HCT116 (cell line): Measurements from ENCODE around the gene ARID3A. TPM values are rescaled to one million over a fixed set of nuclear protein-coding genes. Genes with fewer than 3 reads are reported as not detected.

Source experiments
- ATAC-seq: fragments of 200-7000 bp; cut with Tn5 transposase; 2 replicates; pipeline ENCODE4 v1.9.1; 2020; ENCODE audit warnings: mild to moderate bottlenecking, moderate library complexity
- BruUV-seq: library from RNA; stranded (reverse); fragments of 400-500 nt; replicated peaks from 2 replicates; lab custom pipeline; 2021; lab: Mats Ljungman, UMichigan
- CTCF ChIA-PET: fragments of 300-600 bp; sonication (Branson Sonifier 250); formaldehyde crosslinking; loops from one replicate; lab custom pipeline; 2021; ENCODE audit warnings: antibody characterized with exemption; lab: Charles Lee
- POLR2A ChIA-PET: fragments of 300-600, 350-600 bp; sonication (Branson Sonifier 250); formaldehyde crosslinking; loops from one replicate; lab custom pipeline; 2021; ENCODE audit warnings: antibody characterized with exemption; lab: Charles Lee
- RAD21 ChIA-PET, 2 experiments: fragments of 300-600 bp; sonication (Branson Sonifier 250); formaldehyde crosslinking; loops; one replicate each; lab custom pipeline; 2023; ENCODE audit warnings: low total read pairs in 2 of 2; ENCODE audit not compliant: uncharacterized antibody in 2 of 2, unreplicated experiment in 2 of 2, low non-redundant PET in 1 of 2; lab: Charles Lee
- DNase-seq: peaks from one replicate; pipeline ENCODE4 v3.0.0-alpha.2; 2010; ENCODE audit warnings: low read depth, low spot score
- H2AFZ ChIP-seq: fragments of 200-600 bp; shearing (Covaris generic), sonication (generic); 2 replicates; pipeline ENCODE4 v1.6.1; 2017; ENCODE audit warnings: low read depth, mixed run types, mixed read lengths, antibody characterized with exemption, low read length; ENCODE audit not compliant: poor library complexity, severe bottlenecking
- H3K27ac ChIP-seq: 2 replicates; pipeline ENCODE4 v1.5.1; 2012; ENCODE audit warnings: low read depth, low read length
- H3K27me3 ChIP-seq: fragments of 200-600 bp; sonication (generic); 2 replicates; pipeline ENCODE4 v1.6.1; 2016; ENCODE audit warnings: mixed run types, low read length, mixed read lengths; ENCODE audit not compliant: insufficient read depth
- H3K36me3 ChIP-seq, 2 experiments: fragments of 200-500 bp in 1 of 2; fragments of 200-600 bp in 1 of 2; sonication (Bioruptor generic) in 1 of 2; sonication (generic) in 1 of 2; 2 replicates each; pipeline versions ENCODE4 v1.5.1 to v1.6.1; 2014 to 2016; ENCODE audit warnings: low read length in 2 of 2, inconsistent platforms in 1 of 2, mixed read lengths in 1 of 2, mixed run types in 1 of 2; ENCODE audit not compliant: insufficient read depth in 2 of 2, control insufficient read depth in 1 of 2
- H3K4me1 ChIP-seq, 2 experiments: fragments of 200-600 bp in 1 of 2; sonication (generic) in 1 of 2; 2 replicates each; pipeline versions ENCODE4 v1.5.1 to v1.6.1; 2012 to 2017; ENCODE audit warnings: low read length in 2 of 2, inconsistent platforms in 1 of 2, mild to moderate bottlenecking in 1 of 2, mixed read lengths in 1 of 2, mixed run types in 1 of 2, moderate library complexity in 1 of 2; ENCODE audit not compliant: insufficient read depth in 2 of 2, control insufficient read depth in 1 of 2
- H3K4me2 ChIP-seq: fragments of 200-600 bp; sonication (generic); 2 replicates; pipeline ENCODE4 v1.6.1; 2017; ENCODE audit warnings: mixed run types, low read length, mixed read lengths
- H3K4me3 ChIP-seq, 2 experiments: fragments of 200-600 bp in 1 of 2; sonication (generic) in 1 of 2; replicated peaks in 1 of 2; 2 replicates each; pipeline ENCODE4 v1.5.1; 2011 to 2016; ENCODE audit warnings: low read length in 2 of 2, control low read depth in 1 of 2, low read depth in 1 of 2, mild to moderate bottlenecking in 1 of 2, mixed read lengths in 1 of 2, mixed run types in 1 of 2
- H3K79me2 ChIP-seq: fragments of 200-600 bp; sonication (generic); 2 replicates; pipeline ENCODE4 v1.6.1; 2017; ENCODE audit warnings: mild to moderate bottlenecking, mixed run types, low read length, moderate library complexity, mixed read lengths; ENCODE audit not compliant: insufficient read depth
- H3K9ac ChIP-seq: fragments of 200-600 bp; sonication (generic); 2 replicates; pipeline ENCODE4 v1.6.1; 2016; ENCODE audit warnings: low read length, mixed read lengths
- H3K9me2 ChIP-seq: fragments of 200-600 bp; sonication (generic), shearing (Covaris generic); 2 replicates; pipeline ENCODE4 v1.6.1; 2017; ENCODE audit warnings: mixed run types, mild to moderate bottlenecking, moderate library complexity; ENCODE audit not compliant: insufficient read depth
- H3K9me3 ChIP-seq, 2 experiments: fragments of 200-500 bp in 1 of 2; fragments of 200-600 bp in 1 of 2; sonication (Bioruptor generic) in 1 of 2; sonication (generic) in 1 of 2; 2 replicates each; pipeline ENCODE4 v1.6.1; 2014 to 2017; ENCODE audit warnings: low read length in 2 of 2, mixed read lengths in 2 of 2, inconsistent platforms in 1 of 2, low read depth in 1 of 2, mild to moderate bottlenecking in 1 of 2, mixed run types in 1 of 2, moderate library complexity in 1 of 2; ENCODE audit not compliant: control insufficient read depth in 1 of 2, insufficient read depth in 1 of 2
- H4K20me1 ChIP-seq: fragments of 200-600 bp; sonication (generic), shearing (Covaris generic); 2 replicates; pipeline ENCODE4 v1.6.1; 2017; ENCODE audit warnings: mixed run types, mild to moderate bottlenecking, moderate library complexity; ENCODE audit not compliant: insufficient read depth
- CBX3 ChIP-seq: IDR thresholded peaks from 2 replicates; pipeline ENCODE4 v1.6.1; 2012; ENCODE audit warnings: low read depth
- ELF1 ChIP-seq: IDR thresholded peaks from 2 replicates; pipeline ENCODE4 v1.6.1; 2012; ENCODE audit warnings: low read depth, borderline replicate concordance
- EZH2 ChIP-seq: fragments of 200-600 bp; sonication (generic); IDR thresholded peaks from 2 replicates; pipeline ENCODE4 v1.6.1; 2017; ENCODE audit warnings: antibody characterized with exemption, mixed run types
- JUND ChIP-seq: IDR thresholded peaks from 2 replicates; pipeline ENCODE4 v1.6.1; 2012
- POLR2A ChIP-seq: IDR thresholded peaks from 2 replicates; pipeline ENCODE4 v1.7.0; 2011; ENCODE audit warnings: borderline replicate concordance; ENCODE audit not compliant: insufficient read depth, insufficient read length; ENCODE audit errors: extremely low read depth
- POLR2AphosphoS5 ChIP-seq: IDR thresholded peaks from 2 replicates; pipeline ENCODE4 v1.6.1; 2011; ENCODE audit warnings: mild to moderate bottlenecking, low read depth, low read length, moderate library complexity
- RAD21 ChIP-seq: IDR thresholded peaks from 2 replicates; pipeline ENCODE4 v1.6.1; 2012; ENCODE audit warnings: low read depth, mild to moderate bottlenecking
- SIN3A ChIP-seq: IDR thresholded peaks from 2 replicates; pipeline ENCODE4 v1.6.1; 2012; ENCODE audit warnings: low read depth
- SP1 ChIP-seq: IDR thresholded peaks from 2 replicates; pipeline ENCODE4 v1.6.1; 2012; ENCODE audit warnings: low read depth
- SRF ChIP-seq: IDR thresholded peaks from 2 replicates; pipeline ENCODE4 v1.6.1; 2012; ENCODE audit warnings: low read depth
- TCF7L2 ChIP-seq: IDR thresholded peaks from 2 replicates; pipeline ENCODE4 v1.7.0; 2011; ENCODE audit warnings: borderline replicate concordance, inconsistent platforms; ENCODE audit not compliant: insufficient read depth, insufficient read length; ENCODE audit errors: extremely low read depth
- YY1 ChIP-seq: IDR thresholded peaks from 2 replicates; pipeline ENCODE4 v1.6.1; 2011; ENCODE audit warnings: low read length, low read depth, moderate library complexity, mild to moderate bottlenecking; ENCODE audit not compliant: insufficient replicate concordance; ENCODE audit errors: extremely low read depth
- ZFX ChIP-seq: fragments of 450-650 bp; IDR thresholded peaks from 2 replicates; pipeline ENCODE4 v1.6.1; 2017
- ZNF274 ChIP-seq: fragments of 200-500 bp; sonication (Bioruptor generic); IDR thresholded peaks from 2 replicates; pipeline ENCODE4 v1.6.1; 2014; ENCODE audit warnings: mild to moderate bottlenecking, low read depth, low read length, inconsistent platforms
- intact Hi-C: fragments of 100-400 bp; cut with micrococcal nuclease; formaldehyde crosslinking; loops from 2 replicates; pipeline ENCODE4 v1.10.0; 2022
- total RNA-seq: library from RNA; stranded (reverse); gene quantifications from one replicate; pipeline ENCODE4 v1.2.1, GENCODE V29; 2021; ENCODE audit not compliant: unreplicated experiment
- TF ChIP-seq, protein P1 (sequence below), 3 experiments: fragments of 200-600 bp in 1 of 3; sonication (generic) in 1 of 3; IDR thresholded peaks in 2 of 3; conservative IDR thresholded peaks in 1 of 3; 2 replicates each; pipeline ENCODE4 v1.5.1; 2012 to 2017; ENCODE audit warnings: low read depth in 2 of 3, low read length in 2 of 3, antibody characterized with exemption in 1 of 3, borderline replicate concordance in 1 of 3, control low read depth in 1 of 3, mild to moderate bottlenecking in 1 of 3, mixed read lengths in 1 of 3, mixed run types in 1 of 3, moderate library complexity in 1 of 3; ENCODE audit not compliant: insufficient read depth in 1 of 3

Gene ARID3A
- total RNA-seq, 1 experiment from 2014 or later = 21.8 TPM

DNA sequence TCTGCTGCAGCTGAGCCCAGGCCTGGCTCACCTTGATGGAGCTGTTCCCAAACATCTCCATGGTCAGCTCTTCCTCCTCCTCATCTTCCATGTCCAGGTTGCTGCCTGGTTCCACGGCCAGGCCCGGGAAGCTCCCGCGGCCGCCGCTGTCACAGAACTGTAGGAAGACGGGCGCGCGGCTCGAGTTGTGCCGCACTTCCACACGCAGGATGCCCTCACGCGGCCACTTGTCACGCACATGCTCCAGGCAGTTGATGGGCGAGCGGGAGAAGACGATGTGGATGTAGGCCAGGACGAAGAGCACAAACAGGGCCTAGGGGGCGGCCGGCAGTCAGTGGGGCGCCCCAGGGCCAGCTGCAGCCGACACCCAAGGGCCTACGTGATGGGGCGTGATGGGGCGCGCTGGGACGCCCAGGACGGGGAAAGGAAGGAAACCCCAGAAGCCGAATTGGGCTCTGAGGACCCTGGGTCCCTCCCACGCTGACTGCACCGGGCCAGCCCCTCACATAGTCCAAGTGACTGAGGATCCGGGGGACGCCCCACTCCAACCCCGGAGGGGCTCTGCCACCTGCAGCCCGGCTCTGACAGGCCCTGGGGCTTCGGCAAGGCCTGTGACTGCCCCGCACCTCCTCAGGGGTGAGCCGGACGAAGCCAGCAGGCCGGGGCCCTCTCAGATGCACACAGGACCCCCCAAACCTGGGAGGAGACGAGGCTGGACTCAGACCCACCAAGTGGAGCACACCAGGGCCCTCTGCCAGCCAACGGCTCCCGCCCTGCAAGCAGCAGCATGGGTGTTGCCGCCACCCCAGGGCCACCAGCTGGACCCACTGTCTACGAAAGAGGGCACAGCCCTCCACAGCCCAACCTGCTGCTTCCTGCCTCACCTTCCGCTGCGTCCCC is 88.6 kb downstream of the ARID3A start:
- RAD21 ChIA-PET = no interaction called here
- CTCF ChIA-PET = no interaction called here

More for the DNA sequence above, 88.6 kb downstream of the ARID3A start:
- POLR2A ChIA-PET = interaction anchor here (0.5 kb wide), 1 partner anchor 26 kb away, joined by 4 read pairs; no protein-coding TSS in a partner anchor
- no peaks in the 10 kb centered on the region for H3K9me2 ChIP-seq
- no peak overlapping the region for H2AFZ ChIP-seq
- H3K36me3 ChIP-seq = peaks cover 4 to 9% of the 10 kb centered on the region in 2 experiments; a peak in 2 of 4 replicates
- H3K4me3 ChIP-seq = no peak overlapping the region
- peaks cover 28 to 30% of the 10 kb centered on the region in 2 experiments for H3K4me1 ChIP-seq
- no peak overlapping the region for H3K27ac ChIP-seq
- no peak for TF ChIP-seq SP1
- TF ChIP-seq, protein P1, sequence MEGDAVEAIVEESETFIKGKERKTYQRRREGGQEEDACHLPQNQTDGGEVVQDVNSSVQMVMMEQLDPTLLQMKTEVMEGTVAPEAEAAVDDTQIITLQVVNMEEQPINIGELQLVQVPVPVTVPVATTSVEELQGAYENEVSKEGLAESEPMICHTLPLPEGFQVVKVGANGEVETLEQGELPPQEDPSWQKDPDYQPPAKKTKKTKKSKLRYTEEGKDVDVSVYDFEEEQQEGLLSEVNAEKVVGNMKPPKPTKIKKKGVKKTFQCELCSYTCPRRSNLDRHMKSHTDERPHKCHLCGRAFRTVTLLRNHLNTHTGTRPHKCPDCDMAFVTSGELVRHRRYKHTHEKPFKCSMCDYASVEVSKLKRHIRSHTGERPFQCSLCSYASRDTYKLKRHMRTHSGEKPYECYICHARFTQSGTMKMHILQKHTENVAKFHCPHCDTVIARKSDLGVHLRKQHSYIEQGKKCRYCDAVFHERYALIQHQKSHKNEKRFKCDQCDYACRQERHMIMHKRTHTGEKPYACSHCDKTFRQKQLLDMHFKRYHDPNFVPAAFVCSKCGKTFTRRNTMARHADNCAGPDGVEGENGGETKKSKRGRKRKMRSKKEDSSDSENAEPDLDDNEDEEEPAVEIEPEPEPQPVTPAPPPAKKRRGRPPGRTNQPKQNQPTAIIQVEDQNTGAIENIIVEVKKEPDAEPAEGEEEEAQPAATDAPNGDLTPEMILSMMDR (IDR thresholded peaks at IDR 0.05 in 2 of 3, conservative IDR thresholded peaks at IDR 0.05 in 1 of 3; ENCODE audit: borderline replicate concordance in 1 of 3, insufficient read depth in 1 of 3, low read depth in 2 of 3, low read length in 2 of 3) = no peak
- no peak for TF ChIP-seq RAD21
- no peak for TF ChIP-seq SIN3A
- no peak for TF ChIP-seq ELF1
- TF ChIP-seq POLR2AphosphoS5 = no peak
- TF ChIP-seq JUND = no peak
- TF ChIP-seq POLR2A = no peak
- no peak for TF ChIP-seq CBX3
- no peak for TF ChIP-seq ZFX
- no peak for TF ChIP-seq TCF7L2
- no peak for TF ChIP-seq SRF
- TF ChIP-seq ZNF274 = no peak
- no peak for TF ChIP-seq YY1
- no peak for TF ChIP-seq EZH2
- H3K4me2 ChIP-seq = no peak overlapping the region
- H3K9ac ChIP-seq = no peak overlapping the region
- peaks cover 65% of the 10 kb centered on the region for H3K79me2 ChIP-seq
- intact Hi-C loops = no loop called here
- H4K20me1 ChIP-seq = no peaks in the 10 kb centered on the region; the same call in 1 of the 2 replicates
- BruUV-seq = no TSS peak
- DNase-seq = no peak
- no peaks in the 10 kb centered on the region for H3K27me3 ChIP-seq
- no peaks in the 10 kb centered on the region for H3K9me3 ChIP-seq
- ATAC-seq = no peak
